CD4-positive, CD25-positive, alpha-beta regulatory T cell (primary cell): ENCODE measurements around the gene CDH12. TPM values are rescaled to one million over a fixed set of nuclear protein-coding genes. Genes with fewer than 3 reads are reported as not detected.

Experiments
- ATAC-seq, 2 donors: fragments of 150-1000 bp; cut with Tn5 transposase; one replicate each; pipeline ENCODE4 v1.10.0; 2021; ENCODE audit warnings: low read depth in 2 of 2, moderate number of reproducible peaks in 2 of 2, moderate library complexity in 1 of 2
- DNase-seq, 3 donors: peaks; one replicate each; pipeline versions ENCODE4 v3.0.0 to v3.0.0-alpha.2; 2012 to 2022; ENCODE audit warnings: mixed read lengths in 1 of 3
- H3K27ac ChIP-seq: one replicate; pipeline ENCODE4 v1.7.0; 2013; ENCODE audit warnings: mild to moderate bottlenecking, low read length; ENCODE audit not compliant: insufficient read depth, poor library complexity, severe bottlenecking
- H3K27me3 ChIP-seq: one replicate; pipeline ENCODE4 v1.7.0; 2013; ENCODE audit warnings: low read length; ENCODE audit not compliant: control insufficient read depth, insufficient read depth
- H3K36me3 ChIP-seq: one replicate; pipeline ENCODE4 v1.7.0; 2013; ENCODE audit warnings: mild to moderate bottlenecking, low read length, moderate library complexity; ENCODE audit not compliant: control insufficient read depth, insufficient read depth
- H3K4me1 ChIP-seq: 2 replicates; pipeline ENCODE4 v1.7.0; 2013; ENCODE audit warnings: mild to moderate bottlenecking, low read length; ENCODE audit not compliant: insufficient read depth, control insufficient read depth, poor library complexity, severe bottlenecking
- H3K4me3 ChIP-seq: one replicate; pipeline ENCODE4 v1.7.0; 2013; ENCODE audit warnings: low read depth, mild to moderate bottlenecking, low read length, moderate library complexity
- H3K9me3 ChIP-seq, 2 experiments: 1 replicate in 1 of 2; 2 replicates in 1 of 2; pipeline ENCODE4 v1.7.0; 2013; ENCODE audit warnings: low read length in 2 of 2, mild to moderate bottlenecking in 1 of 2, moderate library complexity in 1 of 2; ENCODE audit not compliant: control insufficient read depth in 2 of 2
- H3K27ac Mint-ChIP-seq, 3 donors: one replicate each; pipeline ENCODE4 v1.8.0; 2020 to 2022; ENCODE audit warnings: mild to moderate bottlenecking in 3 of 3, mixed read lengths in 3 of 3, moderate library complexity in 2 of 3
- H3K27me3 Mint-ChIP-seq: one replicate; pipeline ENCODE4 v1.8.0; 2022; ENCODE audit warnings: mild to moderate bottlenecking, mixed read lengths
- H3K36me3 Mint-ChIP-seq: one replicate; pipeline ENCODE4 v1.8.0; 2020; ENCODE audit warnings: mixed read lengths
- H3K4me1 Mint-ChIP-seq, 4 donors: one replicate each; pipeline ENCODE4 v1.8.0; 2020 to 2022; ENCODE audit warnings: mixed read lengths in 4 of 4, mild to moderate bottlenecking in 1 of 4
- H3K4me3 Mint-ChIP-seq, 4 donors: one replicate each; pipeline ENCODE4 v1.8.0; 2020 to 2022; ENCODE audit warnings: mild to moderate bottlenecking in 4 of 4, mixed read lengths in 4 of 4, moderate library complexity in 3 of 4
- H3K9me3 Mint-ChIP-seq, 7 donors: one replicate each; pipeline ENCODE4 v1.8.0; 2020 to 2022; ENCODE audit warnings: mixed read lengths in 7 of 7, mild to moderate bottlenecking in 3 of 7, moderate library complexity in 2 of 7
- polyA plus RNA-seq, 4 donors: library from polyadenylated mRNA; unstranded; fragments of 300-500 nt; fragmentation: Illumina TruSeq; gene quantifications; one replicate each; pipeline ENCODE4 v1.2.3, GENCODE V29; 2021
- total RNA-seq: library from RNA; stranded (reverse); gene quantifications from one replicate; pipeline ENCODE4 v1.2.3, GENCODE V29; 2022

Gene CDH12
- total and polyA plus RNA-seq, 5 donors from 2014 or later, result not detected

GRCh38 chr5:22837803-22838202, 15.3 kb downstream of the CDH12 start:
- Histone ChIP-seq H3K4me1 (no peaks in the 10 kb centered on the region), H3K27me3 (no peaks in the 10 kb centered on the region), H3K27ac (no peak overlapping the region), H3K36me3 (no peaks in the 10 kb centered on the region), H3K4me3 (no peak overlapping the region), H3K9me3 (peaks cover 3 to 11% of the 10 kb centered on the region in 2 experiments)
- Mint-ChIP-seq H3K4me1 (no peaks in the 10 kb centered on the region), H3K4me3 (no peak overlapping the region), H3K9me3 (peaks cover 4 to 19% (median 6%) of the 10 kb centered on the region in 7 donors), H3K36me3 (no peaks in the 10 kb centered on the region), H3K27ac (no peak overlapping the region), H3K27me3 (no peaks in the 10 kb centered on the region)
- ATAC-seq (no peak), DNase-seq (no peak)

DNA sequence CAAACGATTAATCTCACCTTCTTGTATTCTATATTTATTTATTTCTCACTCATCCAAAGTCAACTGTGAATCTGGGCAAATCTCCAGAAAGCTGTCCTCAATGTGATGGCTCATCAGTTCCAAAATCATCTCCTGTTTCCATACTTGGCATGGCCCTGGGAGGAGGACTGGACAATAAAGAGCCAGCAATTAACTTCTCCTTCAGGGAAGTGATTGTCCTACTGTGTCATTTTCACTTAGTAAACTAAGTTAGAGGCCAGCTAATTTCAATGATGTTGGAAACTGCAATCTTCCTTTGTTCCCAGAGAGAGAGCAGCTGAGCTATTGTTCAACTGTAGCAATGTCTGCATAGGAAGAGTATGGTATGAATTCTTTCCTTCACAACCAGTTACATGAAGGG, 17.5 kb downstream of the CDH12 start:
- H3K4me1 ChIP-seq, result no peaks in the 10 kb centered on the region
- no peaks in the 10 kb centered on the region for H3K36me3 ChIP-seq
- Mint-ChIP-seq H3K27ac (no peak overlapping the region), H3K36me3 (no peaks in the 10 kb centered on the region), H3K27me3 (no peaks in the 10 kb centered on the region), H3K9me3 (peaks cover 3 to 11% (median 5%) of the 10 kb centered on the region in 7 donors), H3K4me1 (no peaks in the 10 kb centered on the region), H3K4me3 (no peak overlapping the region)
- no peaks in the 10 kb centered on the region for H3K27me3 ChIP-seq
- H3K9me3 ChIP-seq, result peaks cover 0 to 11% of the 10 kb centered on the region in 2 experiments
- H3K4me3 ChIP-seq, result no peak overlapping the region
- no peak for ATAC-seq
- H3K27ac ChIP-seq, result no peak overlapping the region
- no peak for DNase-seq

GRCh38 chr5:22793463-22793862, 59.7 kb downstream of the CDH12 start:
- Mint-ChIP-seq H3K9me3 (peaks cover 3 to 19% (median 8%) of the 10 kb centered on the region in 7 donors), H3K27ac (no peak overlapping the region), H3K4me3 (no peak overlapping the region), H3K27me3 (no peaks in the 10 kb centered on the region), H3K4me1 (no peaks in the 10 kb centered on the region), H3K36me3 (no peaks in the 10 kb centered on the region)
- Histone ChIP-seq H3K4me1 (no peaks in the 10 kb centered on the region), H3K36me3 (no peaks in the 10 kb centered on the region), H3K4me3 (no peak overlapping the region), H3K9me3 (peaks cover 2 to 4% of the 10 kb centered on the region in 2 experiments), H3K27me3 (no peaks in the 10 kb centered on the region), H3K27ac (no peak overlapping the region)
- DNase-seq (no peak), ATAC-seq (no peak)

DNA sequence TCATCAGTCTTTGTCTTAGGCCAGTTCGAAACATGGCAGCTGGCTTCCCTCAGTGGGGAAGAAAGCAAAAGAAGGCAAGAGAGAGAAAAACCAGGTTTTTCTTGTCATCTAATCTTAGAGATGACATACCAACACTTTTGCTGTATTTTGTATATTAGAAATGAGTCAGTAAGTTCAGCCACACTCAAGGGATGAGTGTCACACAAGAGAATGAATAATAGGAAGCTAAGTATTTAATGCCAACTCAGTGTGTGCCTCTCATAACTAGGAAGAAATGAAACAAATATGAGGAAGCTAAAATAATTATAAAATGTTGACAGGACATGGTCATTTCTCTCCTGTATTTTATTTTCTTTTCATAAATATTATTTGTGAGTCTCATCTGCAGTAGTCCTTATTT, 65.3 kb downstream of the CDH12 start:
- peaks cover 0 to 4% of the 10 kb centered on the region in 2 experiments for H3K9me3 ChIP-seq
- no peak overlapping the region for H3K4me3 Mint-ChIP-seq
- H3K4me1 Mint-ChIP-seq, result no peaks in the 10 kb centered on the region
- H3K36me3 ChIP-seq, result no peaks in the 10 kb centered on the region
- H3K27me3 Mint-ChIP-seq, result no peaks in the 10 kb centered on the region
- no peaks in the 10 kb centered on the region for H3K27me3 ChIP-seq
- no peak overlapping the region for H3K4me3 ChIP-seq
- ATAC-seq (no peak), DNase-seq (no peak)
- no peaks in the 10 kb centered on the region for H3K4me1 ChIP-seq
- H3K36me3 Mint-ChIP-seq, result no peaks in the 10 kb centered on the region
- H3K27ac Mint-ChIP-seq, result no peak overlapping the region
- H3K27ac ChIP-seq, result no peak overlapping the region
- H3K9me3 Mint-ChIP-seq, result peaks cover 2 to 17% (median 8%) of the 10 kb centered on the region in 7 donors

- Mint-ChIP-seq H3K27ac (no peak overlapping the region), H3K27me3 (no peaks in the 10 kb centered on the region), H3K9me3 (peaks cover 2 to 17% (median 8%) of the 10 kb centered on the region in 7 donors), H3K4me1 (no peaks in the 10 kb centered on the region), H3K36me3 (no peaks in the 10 kb centered on the region), H3K4me3 (no peak overlapping the region)
- DNase-seq, result no peak
- ATAC-seq, result no peak
- no peaks in the 10 kb centered on the region for H3K4me1 ChIP-seq
- peaks cover 0 to 6% of the 10 kb centered on the region in 2 experiments for H3K9me3 ChIP-seq
- no peak overlapping the region for H3K4me3 ChIP-seq
- no peaks in the 10 kb centered on the region for H3K36me3 ChIP-seq
- H3K27me3 ChIP-seq, result no peaks in the 10 kb centered on the region
- no peak overlapping the region for H3K27ac ChIP-seq
Measured at GRCh38 chr5:22787398-22787797, 65.7 kb downstream of the CDH12 start.

DNA sequence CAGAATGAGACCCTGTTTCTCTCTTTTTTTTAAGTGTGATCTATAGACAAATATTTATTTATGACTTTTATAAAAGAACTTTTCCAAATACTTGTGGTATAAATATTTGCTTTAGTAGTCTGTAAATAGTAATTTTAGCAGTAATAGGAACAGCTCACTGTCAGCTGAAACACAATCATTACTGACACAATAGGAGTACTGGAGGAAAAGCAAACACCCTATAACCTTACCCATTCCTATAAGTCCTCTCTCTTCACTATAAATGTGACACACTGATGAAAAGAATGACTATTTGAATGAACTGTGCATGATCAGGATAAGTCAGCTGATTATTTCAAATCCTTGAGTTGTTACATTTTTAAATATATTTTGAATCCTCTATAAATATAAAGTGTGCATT, 72.4 kb downstream of the CDH12 start:
- no peak overlapping the region for H3K4me3 Mint-ChIP-seq
- H3K27ac Mint-ChIP-seq, result no peak overlapping the region
- Histone ChIP-seq H3K36me3 (no peaks in the 10 kb centered on the region), H3K4me1 (no peaks in the 10 kb centered on the region), H3K27ac (no peak overlapping the region), H3K27me3 (no peaks in the 10 kb centered on the region), H3K9me3 (peaks cover 0 to 8% of the 10 kb centered on the region in 2 experiments), H3K4me3 (no peak overlapping the region)
- DNase-seq, result no peak
- ATAC-seq, result no peak
- no peaks in the 10 kb centered on the region for H3K4me1 Mint-ChIP-seq
- no peaks in the 10 kb centered on the region for H3K36me3 Mint-ChIP-seq
- H3K9me3 Mint-ChIP-seq, result peaks cover 0 to 22% (median 8%) of the 10 kb centered on the region in 7 donors
- no peaks in the 10 kb centered on the region for H3K27me3 Mint-ChIP-seq

GRCh38 chr5:22779499-22779898, 73.6 kb downstream of the CDH12 start:
- no peaks in the 10 kb centered on the region for H3K27me3 Mint-ChIP-seq
- no peak overlapping the region for H3K4me3 Mint-ChIP-seq
- no peaks in the 10 kb centered on the region for H3K36me3 Mint-ChIP-seq
- Histone ChIP-seq H3K4me1 (no peaks in the 10 kb centered on the region), H3K27ac (no peak overlapping the region), H3K36me3 (no peaks in the 10 kb centered on the region), H3K9me3 (peaks cover 0 to 8% of the 10 kb centered on the region in 2 experiments), H3K27me3 (no peaks in the 10 kb centered on the region), H3K4me3 (no peak overlapping the region)
- H3K9me3 Mint-ChIP-seq, result peaks cover 0 to 22% (median 8%) of the 10 kb centered on the region in 7 donors
- ATAC-seq (no peak), DNase-seq (no peak)
- H3K27ac Mint-ChIP-seq, result no peak overlapping the region
- H3K4me1 Mint-ChIP-seq, result no peaks in the 10 kb centered on the region

GRCh38 chr5:22776285-22776684, 76.9 kb downstream of the CDH12 start:
- no peak for ATAC-seq
- no peak overlapping the region for H3K27ac Mint-ChIP-seq
- H3K9me3 Mint-ChIP-seq, result peaks cover 0 to 26% (median 8%) of the 10 kb centered on the region in 7 donors
- H3K36me3 ChIP-seq, result no peaks in the 10 kb centered on the region
- H3K4me1 Mint-ChIP-seq, result no peaks in the 10 kb centered on the region
- no peaks in the 10 kb centered on the region for H3K27me3 Mint-ChIP-seq
- H3K4me1 ChIP-seq, result no peaks in the 10 kb centered on the region
- no peak overlapping the region for H3K27ac ChIP-seq
- H3K4me3 Mint-ChIP-seq, result no peak overlapping the region
- H3K4me3 ChIP-seq, result no peak overlapping the region
- peaks cover 0 to 4% of the 10 kb centered on the region in 2 experiments for H3K9me3 ChIP-seq
- no peak for DNase-seq
- no peaks in the 10 kb centered on the region for H3K36me3 Mint-ChIP-seq
- H3K27me3 ChIP-seq, result no peaks in the 10 kb centered on the region
